Naive thymus-derived CD4-positive, alpha-beta T cell (primary cell): ENCODE measurements around the gene FAU. TPM values are rescaled to one million over a fixed set of nuclear protein-coding genes. Genes with fewer than 3 reads are reported as not detected.
"Not testable (repeated sequence)": the region's sequence is repeated elsewhere in the genome, so short reads cannot be mapped to it uniquely, and the experiment has no call there.

Experiments used
- ATAC-seq: fragments of 150-1000 bp; cut with Tn5 transposase; 2 replicates; pipeline ENCODE4 v1.10.0; 2021; ENCODE audit warnings: mild to moderate bottlenecking, moderate library complexity
- CTCF ChIA-PET: fragments of 350-600 bp; sonication (Branson Sonifier 250); formaldehyde crosslinking; loops from one replicate; lab custom pipeline; 2021; ENCODE audit warnings: antibody characterized with exemption; lab: Charles Lee
- POLR2A ChIA-PET: fragments of 350-600 bp; sonication (Branson Sonifier 250); formaldehyde crosslinking; loops from one replicate; lab custom pipeline; 2021; ENCODE audit warnings: antibody characterized with exemption, inconsistent platforms; lab: Charles Lee
- DNase-seq, 9 donors: peaks; one replicate each; pipeline versions ENCODE4 v3.0.0 to v3.0.0-alpha.2; 2020 to 2022; ENCODE audit warnings: mixed read lengths in 1 of 9
- H3K27ac ChIP-seq: one replicate; pipeline ENCODE4 v1.7.0; 2013; ENCODE audit warnings: mild to moderate bottlenecking, low read depth, low read length, moderate library complexity
- H3K27me3 ChIP-seq, 2 donors: one replicate each; pipeline ENCODE4 v1.7.0; 2013; ENCODE audit warnings: low read length in 2 of 2, mild to moderate bottlenecking in 2 of 2, moderate library complexity in 2 of 2; ENCODE audit not compliant: control insufficient read depth in 2 of 2, insufficient read depth in 2 of 2
- H3K36me3 ChIP-seq, 3 experiments: 1 replicate in 2 of 3; 2 replicates in 1 of 3; pipeline ENCODE4 v1.7.0; 2013; ENCODE audit warnings: low read length in 3 of 3, mild to moderate bottlenecking in 3 of 3, moderate library complexity in 1 of 3; ENCODE audit not compliant: insufficient read depth in 3 of 3, control insufficient read depth in 2 of 3
- H3K4me1 ChIP-seq, 2 donors: one replicate each; pipeline ENCODE4 v1.7.0; 2013; ENCODE audit warnings: low read length in 2 of 2, mild to moderate bottlenecking in 2 of 2, moderate library complexity in 1 of 2; ENCODE audit not compliant: control insufficient read depth in 2 of 2, insufficient read depth in 2 of 2
- H3K4me3 ChIP-seq: 2 replicates; pipeline ENCODE4 v1.7.0; 2013; ENCODE audit warnings: mild to moderate bottlenecking, low read length
- H3K9me3 ChIP-seq, 3 experiments: 1 replicate in 2 of 3; 2 replicates in 1 of 3; pipeline ENCODE4 v1.7.0; 2013; ENCODE audit warnings: low read length in 3 of 3; ENCODE audit not compliant: control insufficient read depth in 2 of 3
- H3K27ac Mint-ChIP-seq, 9 donors: one replicate each; pipeline ENCODE4 v1.8.0; 2020 to 2022; ENCODE audit warnings: mixed read lengths in 9 of 9, mild to moderate bottlenecking in 8 of 9, moderate library complexity in 5 of 9, inconsistent platforms in 2 of 9
- H3K27me3 Mint-ChIP-seq, 5 donors: one replicate each; pipeline ENCODE4 v1.8.0; 2021 to 2022; ENCODE audit warnings: mixed read lengths in 5 of 5, mild to moderate bottlenecking in 1 of 5
- H3K36me3 Mint-ChIP-seq, 5 donors: one replicate each; pipeline ENCODE4 v1.8.0; 2020 to 2022; ENCODE audit warnings: mixed read lengths in 5 of 5, mild to moderate bottlenecking in 3 of 5, inconsistent platforms in 1 of 5
- H3K4me1 Mint-ChIP-seq, 7 donors: one replicate each; pipeline ENCODE4 v1.8.0; 2020 to 2022; ENCODE audit warnings: mixed read lengths in 7 of 7, mild to moderate bottlenecking in 3 of 7, inconsistent platforms in 1 of 7
- H3K4me3 Mint-ChIP-seq, 10 donors: one replicate each; pipeline ENCODE4 v1.8.0; 2020 to 2022; ENCODE audit warnings: mild to moderate bottlenecking in 10 of 10, mixed read lengths in 10 of 10, moderate library complexity in 6 of 10, inconsistent platforms in 2 of 10
- H3K9me3 Mint-ChIP-seq, 11 donors: one replicate each; pipeline ENCODE4 v1.8.0; 2020 to 2022; ENCODE audit warnings: mixed read lengths in 11 of 11, mild to moderate bottlenecking in 4 of 11, inconsistent platforms in 1 of 11, moderate library complexity in 1 of 11
- intact Hi-C, 2 donors: fragments of 100-400 bp; cut with micrococcal nuclease; formaldehyde crosslinking; loops; one replicate each; pipeline ENCODE4 v1.15.1; 2023
- polyA plus RNA-seq, 2 donors: library from polyadenylated mRNA; unstranded; fragments of 300-500 nt; fragmentation: Illumina TruSeq; gene quantifications; one replicate each; pipeline ENCODE4 v1.2.3, GENCODE V29; 2021
- total RNA-seq, 6 experiments: library from RNA in 5 of 6; stranded (reverse) in 5 of 6; gene quantifications; 1 replicate in 5 of 6; 2 replicates in 1 of 6; pipeline ENCODE4 v1.2.3 and lab custom pipeline; 2021 to 2026

Gene FAU
- total and polyA plus RNA-seq, 7 experiments from 2014 or later = 1,053 to 1,849 (median 1,372) TPM

DNA sequence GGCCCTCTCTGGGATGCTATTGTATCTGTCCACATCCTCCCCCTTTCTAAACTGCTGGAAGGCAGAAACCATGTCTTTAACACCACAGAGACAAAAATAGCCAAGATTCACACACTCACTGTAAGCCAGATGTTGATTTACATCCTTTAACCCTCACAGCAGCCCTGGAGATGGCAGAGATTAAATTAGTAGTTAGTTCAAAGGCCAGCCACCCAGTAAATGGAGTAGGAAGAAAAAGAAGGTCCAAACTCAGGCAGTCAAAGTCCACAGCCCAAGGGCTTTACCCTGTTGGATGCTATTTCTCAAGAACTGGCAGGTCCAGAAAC lies 2.3 kb downstream of the FAU start:
- ATAC-seq = no peak
- H3K4me1 Mint-ChIP-seq = peaks cover 18 to 80% (median 52%) of the 10 kb centered on the region in 7 donors
- ChIA-PET POLR2A (interaction anchor here (2.4 to 9.9 kb wide), 5 partner anchors 9 to 106 kb away, joined by 7 to 237 read pairs (median 44); partner anchors contain the start of genes ARL2, SYVN1, TM7SF2 and VPS51), CTCF (interaction anchor here (3.1 kb wide), 1 partner anchor 8 kb away, joined by 48 read pairs; the partner anchor contains the start of gene TM7SF2)
- peak overlapping the region in 5 of 9 donors; percentile 28 to 100 (median 100) for H3K27ac Mint-ChIP-seq
- Histone ChIP-seq H3K27me3 (no peaks in the 10 kb centered on the region), H3K4me3 (no peak overlapping the region), H3K4me1 (peaks cover 26 to 35% of the 10 kb centered on the region in 2 donors), H3K27ac (peak overlapping the region; percentile 99), H3K9me3 (no peaks in the 10 kb centered on the region), H3K36me3 (peaks cover 16 to 47% (median 19%) of the 10 kb centered on the region in 3 experiments)
- peak overlapping the region in 9 of 10 donors; percentile 16 to 98 (median 51) for H3K4me3 Mint-ChIP-seq
- peaks cover 0 to 2% (median 0%) of the 10 kb centered on the region in 11 donors for H3K9me3 Mint-ChIP-seq
- peaks cover 0 to 31% (median 26%) of the 10 kb centered on the region in 5 donors for H3K36me3 Mint-ChIP-seq
- H3K27me3 Mint-ChIP-seq = no peaks in the 10 kb centered on the region
- DNase-seq = no peak
- intact Hi-C loops = loop anchor here in 1 of 2 donors (10.0 kb wide), 2 partner anchors 195 to 375 kb away; partner anchors contain the start of genes CDC42EP2 and RASGRP2

DNA sequence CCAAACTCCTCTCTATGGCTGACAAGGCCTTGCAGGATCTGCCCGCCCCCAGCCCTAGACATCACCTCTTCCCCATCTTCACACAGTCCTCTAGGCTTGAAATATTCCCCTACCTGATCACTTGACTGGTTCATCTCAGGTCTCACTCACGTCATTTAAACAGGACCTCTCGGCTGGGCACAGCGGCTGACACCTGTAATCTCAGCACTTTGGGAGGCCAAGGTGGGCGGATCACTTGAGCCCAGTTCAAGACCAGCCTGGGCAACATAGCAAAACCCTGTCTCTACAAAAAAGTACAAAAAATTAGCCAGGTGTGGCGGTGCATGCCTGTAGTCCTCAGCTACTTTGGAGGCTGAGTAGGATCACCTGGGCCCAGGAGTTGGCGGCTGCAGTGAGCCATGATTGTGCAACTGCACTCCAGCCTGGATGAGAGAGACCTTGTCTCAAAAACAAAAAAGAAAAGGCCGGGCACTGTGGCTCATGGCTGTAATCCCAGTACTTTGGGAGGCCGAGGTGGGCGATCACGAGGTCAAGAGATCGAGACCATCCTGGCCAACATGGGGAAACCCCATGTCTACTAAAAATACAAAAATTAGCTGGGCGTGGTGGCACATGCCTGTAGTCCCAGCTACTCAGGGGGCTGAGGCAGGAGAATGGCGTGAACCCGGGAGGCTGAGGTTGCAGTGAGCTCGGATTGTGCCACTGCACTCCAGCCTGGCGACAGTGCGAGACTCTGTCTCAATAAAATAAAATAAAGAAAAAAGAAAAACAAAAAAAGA lies 2.9 kb downstream of the FAU start:
- not testable (repeated sequence) for H3K9me3 ChIP-seq, H3K9me3 Mint-ChIP-seq, ATAC-seq, H3K27me3 ChIP-seq, H3K27me3 Mint-ChIP-seq, H3K4me3 ChIP-seq, DNase-seq
- H3K36me3 ChIP-seq = peaks cover 16 to 42% (median 19%) of the 10 kb centered on the region in 3 experiments
- POLR2A ChIA-PET = interaction anchor here (0.8 to 9.9 kb wide), 11 partner anchors 8 to 340 kb away, joined by 3 to 237 read pairs (median 5); partner anchors contain the start of genes ARL2, SYVN1, TM7SF2 and VPS51
- peaks cover 26 to 35% of the 10 kb centered on the region in 2 donors for H3K4me1 ChIP-seq
- H3K4me1 Mint-ChIP-seq = peaks cover 15 to 79% (median 51%) of the 10 kb centered on the region in 7 donors
- H3K4me3 Mint-ChIP-seq = peak overlapping the region in 3 of 10 donors; percentile 41 to 66 (median 43)
- H3K27ac Mint-ChIP-seq = peak overlapping the region; percentile 41 to 100 (median 93)
- intact Hi-C loops = loop anchor here (1.0 to 10.0 kb wide), 3 partner anchors 9 to 374 kb away; partner anchors contain the start of genes CDC42EP2 (in 1 of the 2) and RASGRP2 (in 1 of the 2)
- CTCF ChIA-PET = interaction anchor here (0.9 to 1.3 kb wide), 4 partner anchors 29 to 203 kb away, joined by 3 to 4 read pairs (median 4); no protein-coding TSS in a partner anchor
- H3K36me3 Mint-ChIP-seq = peaks cover 0 to 31% (median 26%) of the 10 kb centered on the region in 5 donors
- H3K27ac ChIP-seq = peak overlapping the region; percentile 99

DNA sequence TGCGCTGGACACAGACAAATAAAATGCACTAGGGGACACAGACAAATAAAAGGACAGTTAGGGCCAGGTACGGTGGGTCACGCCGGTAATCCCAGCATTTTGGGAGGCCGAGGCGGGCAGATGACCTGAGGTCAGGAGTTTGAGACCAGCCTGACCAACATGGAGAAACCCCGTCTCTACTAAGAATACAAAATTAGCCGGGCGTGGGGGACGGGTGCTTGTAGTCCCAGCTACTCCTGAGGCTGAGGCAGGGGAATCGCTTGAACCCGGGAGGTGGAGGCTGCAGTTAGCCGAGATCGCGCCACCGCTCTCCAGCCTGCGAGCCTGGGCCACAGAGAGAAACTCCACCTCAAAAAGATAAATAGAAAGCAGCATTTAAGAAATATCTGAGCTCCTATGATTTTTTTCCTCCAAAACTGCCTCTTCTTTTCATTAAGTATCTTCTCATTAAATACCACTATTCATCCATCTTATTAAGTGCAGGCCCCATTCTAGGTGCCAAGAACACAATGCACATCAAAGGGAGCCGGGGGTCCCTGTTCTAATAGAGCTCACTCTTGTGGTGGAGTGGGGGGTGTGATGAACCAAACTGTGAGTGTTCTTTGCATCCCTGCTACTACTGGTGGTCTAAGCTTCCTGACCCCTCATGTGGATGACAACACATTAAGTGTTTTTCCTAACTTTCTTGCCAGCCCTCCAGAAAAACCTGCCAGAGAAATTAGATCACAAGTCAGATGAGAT lies 3.7 kb downstream of the FAU start:
- Mint-ChIP-seq H3K4me3 (peak overlapping the region; percentile 91 to 95 (median 92)), H3K9me3 (peaks cover 0 to 2% (median 0%) of the 10 kb centered on the region in 11 donors), H3K27ac (peak overlapping the region; percentile 86 to 100 (median 95)), H3K4me1 (peaks cover 19 to 81% (median 56%) of the 10 kb centered on the region in 7 donors), H3K27me3 (no peaks in the 10 kb centered on the region), H3K36me3 (peaks cover 0 to 31% (median 26%) of the 10 kb centered on the region in 5 donors)
- ChIA-PET CTCF (interaction anchor here (0.6 to 1.4 kb wide), 8 partner anchors 29 to 202 kb away, joined by 3 to 4 read pairs (median 3); partner anchors contain the start of gene ARL2), POLR2A (interaction anchor here (0.6 to 9.9 kb wide), 20 partner anchors 8 to 497 kb away, joined by 3 to 237 read pairs (median 4); partner anchors contain the start of genes ARL2, MEN1, PCNX3 and RASGRP2)
- H3K27me3 ChIP-seq = no peaks in the 10 kb centered on the region
- no peaks in the 10 kb centered on the region for H3K9me3 ChIP-seq
- no peak overlapping the region for H3K4me3 ChIP-seq
- intact Hi-C loops = loop anchor here (1.0 to 10.0 kb wide), 3 partner anchors 8 to 373 kb away; partner anchors contain the start of genes CDC42EP2 (in 1 of the 2) and RASGRP2 (in 1 of the 2)
- no peak for ATAC-seq
- H3K27ac ChIP-seq = peak overlapping the region; percentile 99
- DNase-seq = no peak
- peaks cover 16 to 41% (median 19%) of the 10 kb centered on the region in 3 experiments for H3K36me3 ChIP-seq
- peaks cover 29 to 40% of the 10 kb centered on the region in 2 donors for H3K4me1 ChIP-seq

DNA sequence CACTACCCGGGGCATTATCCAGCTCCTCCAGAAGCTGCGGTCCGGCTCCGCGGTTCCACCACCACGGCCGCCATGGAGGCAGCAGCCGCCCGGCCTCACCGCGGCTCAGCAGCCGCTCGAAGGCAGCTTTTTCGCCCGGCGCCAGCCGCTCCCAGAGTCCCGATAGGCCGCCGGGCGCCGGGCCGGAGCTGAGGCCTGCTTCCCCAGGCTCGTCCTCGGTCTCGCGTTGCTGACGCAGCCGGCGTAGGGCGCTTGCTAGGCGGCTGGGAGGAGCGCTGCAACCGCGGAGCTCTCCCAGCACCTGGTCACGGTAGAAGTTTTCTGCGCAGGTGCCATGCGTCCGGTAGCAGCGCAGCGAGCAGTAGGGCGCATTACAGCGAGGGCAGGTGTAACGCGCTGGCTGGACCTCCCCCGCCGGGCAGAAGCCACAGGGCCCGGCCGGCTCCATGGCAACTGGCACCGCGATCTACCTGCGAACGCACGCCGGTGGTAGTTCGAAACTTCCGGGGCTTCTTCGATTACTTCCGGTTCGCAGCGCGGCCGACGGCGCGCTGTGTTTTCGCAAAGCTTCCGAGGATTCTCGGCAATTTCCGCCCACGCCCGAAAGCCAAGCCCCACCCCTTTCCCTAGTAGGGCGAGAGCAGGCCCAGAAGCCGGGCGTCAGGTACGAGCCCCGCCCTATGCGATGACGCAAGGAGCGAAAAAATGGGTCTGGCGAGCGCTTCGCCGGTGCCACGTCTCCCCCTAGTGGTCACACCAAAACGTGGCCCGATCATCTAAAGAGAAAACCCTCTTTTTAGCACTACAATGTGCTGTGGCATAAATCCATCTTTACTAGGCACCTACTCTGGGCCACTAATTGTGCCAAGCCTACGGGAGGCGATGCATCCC lies 4.5 kb downstream of the FAU start, which contains the start of gene ZNHIT2:
Gene ZNHIT2 (minus strand): TSS at position 496 of the 891 bp plus-strand sequence. CDS start 48 bp downstream, at position 448.
- Mint-ChIP-seq H3K36me3 (peaks cover 0 to 31% (median 26%) of the 10 kb centered on the region in 5 donors), H3K27ac (peak within 1 kb of the TSS; percentile 86 to 100 (median 96)), H3K4me3 (peak within 1 kb of the TSS; percentile 91 to 95 (median 92)), H3K4me1 (peaks cover 20 to 77% (median 53%) of the 10 kb centered on the region in 7 donors), H3K27me3 (no peaks in the 10 kb centered on the region), H3K9me3 (peaks cover 0 to 2% (median 0%) of the 10 kb centered on the region in 11 donors)
- ATAC-seq = peak; percentile 85
- POLR2A ChIA-PET = interaction anchor here (0.6 to 9.9 kb wide), 26 partner anchors 7 to 497 kb away, joined by 3 to 237 read pairs (median 4); partner anchors contain the start of genes ARL2, MEN1, PCNX3 and RASGRP2
- H3K4me3 ChIP-seq = peak within 1 kb of the TSS; percentile 92
- peaks cover 16 to 41% (median 19%) of the 10 kb centered on the region in 3 experiments for H3K36me3 ChIP-seq
- no peaks in the 10 kb centered on the region for H3K9me3 ChIP-seq
- CTCF ChIA-PET = interaction anchor here (0.6 to 1.7 kb wide), 17 partner anchors 13 to 1124 kb away, joined by 3 to 5 read pairs (median 3); partner anchors contain the start of gene ARL2
- peaks cover 28 to 37% of the 10 kb centered on the region in 2 donors for H3K4me1 ChIP-seq
- intact Hi-C loops = loop anchor here (1.0 to 10.0 kb wide), 20 partner anchors 7 to 498 kb away; partner anchors contain the start of genes ATG2A (in 2 of the 2), CDCA5 (in 2 of the 2), RASGRP2 (in 2 of the 2) and SF1 (in 2 of the 2)
- peak within 1 kb of the TSS; percentile 99 for H3K27ac ChIP-seq
- H3K27me3 ChIP-seq = no peaks in the 10 kb centered on the region
- peak; percentile 94 to 100 (median 100) for DNase-seq
